ENCODE results near the gene DENND1A.

The DENND1A gene

DNA sequence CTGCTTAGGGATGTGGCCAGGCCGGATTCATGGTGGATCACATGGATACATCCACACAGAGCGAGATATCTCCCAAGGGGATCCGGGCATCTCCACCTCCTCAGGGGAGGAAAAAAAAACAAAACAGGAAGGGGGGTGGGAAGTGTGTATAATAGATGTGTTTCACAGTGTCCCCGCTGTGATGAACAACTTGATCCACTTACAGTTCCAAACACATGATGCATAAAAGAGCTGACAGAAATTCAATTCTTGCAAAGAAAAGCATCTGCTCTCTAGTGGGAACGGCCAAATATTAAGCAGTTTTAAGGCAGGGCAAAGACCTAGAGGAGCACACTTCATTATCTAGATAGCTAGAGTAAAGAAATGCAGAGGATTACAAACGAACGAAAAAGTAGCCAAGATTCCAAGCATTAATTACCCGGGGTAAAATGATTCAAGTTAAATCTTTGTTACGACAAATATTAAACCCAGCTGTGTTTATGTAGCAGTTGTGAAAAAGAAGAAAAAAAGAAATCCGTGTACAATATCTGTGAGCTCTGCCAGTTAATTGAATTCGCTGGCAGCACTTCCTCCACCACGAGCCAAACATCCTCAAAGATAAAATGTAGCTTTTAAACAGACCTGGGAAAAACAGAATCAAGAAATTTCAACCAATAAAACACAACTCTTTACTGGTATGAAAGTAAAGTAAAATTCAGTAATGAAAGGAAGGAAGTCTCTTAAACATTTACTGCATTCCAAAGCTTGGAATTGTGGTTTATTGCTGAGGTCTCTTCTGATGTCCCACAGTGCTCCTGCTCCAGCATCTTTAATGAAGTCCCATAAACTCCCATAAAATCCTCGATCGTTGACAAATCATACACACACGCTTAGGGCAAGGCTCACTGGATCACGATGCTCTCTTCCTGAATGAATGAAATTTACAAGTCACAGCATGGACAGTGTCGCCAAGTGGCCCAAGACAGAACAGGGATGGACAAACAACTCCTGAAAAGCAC, 360.9 kb downstream of the DENND1A start:
- peak; percentile 67 to 74 for DNase-seq (ENCODE audit: low read depth in 2 of 2)

DNA sequence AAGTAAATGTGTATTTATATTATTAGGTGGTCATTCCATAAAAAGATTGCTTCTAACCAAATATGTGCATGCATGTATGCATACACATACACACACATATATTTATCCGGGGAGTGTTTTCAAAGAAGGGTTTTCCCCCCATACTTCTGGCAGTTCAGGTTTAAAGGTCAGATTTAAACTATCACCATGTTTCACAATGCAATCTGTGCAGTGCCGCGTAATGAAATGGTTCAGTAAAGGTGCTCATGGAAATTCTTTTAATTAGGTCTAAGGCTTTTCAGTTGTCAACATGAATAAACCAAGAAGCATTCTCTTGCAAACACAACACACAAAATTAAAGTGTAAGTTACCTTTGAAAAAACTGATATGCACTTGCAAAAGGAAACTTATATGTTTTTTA, 362.9 kb downstream of the DENND1A start:
- DNase-seq (ENCODE audit: low read depth in 2 of 2) = no peak

DNA sequence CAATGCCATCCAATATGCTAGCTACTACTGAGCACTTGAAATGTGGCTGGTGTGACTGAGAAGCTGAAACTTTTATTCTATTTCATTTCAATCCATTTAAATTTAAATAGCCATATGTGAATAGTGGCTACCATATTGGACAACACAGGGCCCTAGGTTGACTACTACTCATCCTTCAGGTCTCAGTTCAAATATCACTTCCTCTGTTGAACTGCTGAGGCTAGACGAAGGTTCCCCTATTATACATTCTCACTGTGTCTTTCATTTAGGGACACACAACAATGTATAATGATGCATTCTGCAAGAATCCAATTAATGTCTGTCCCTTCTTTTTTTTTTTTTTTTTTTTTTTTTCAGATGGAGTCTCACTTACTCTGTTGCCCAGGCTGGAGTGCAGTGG, 365.3 kb downstream of the DENND1A start:
- DNase-seq (ENCODE audit: low read depth in 2 of 2) = no peak

DNA sequence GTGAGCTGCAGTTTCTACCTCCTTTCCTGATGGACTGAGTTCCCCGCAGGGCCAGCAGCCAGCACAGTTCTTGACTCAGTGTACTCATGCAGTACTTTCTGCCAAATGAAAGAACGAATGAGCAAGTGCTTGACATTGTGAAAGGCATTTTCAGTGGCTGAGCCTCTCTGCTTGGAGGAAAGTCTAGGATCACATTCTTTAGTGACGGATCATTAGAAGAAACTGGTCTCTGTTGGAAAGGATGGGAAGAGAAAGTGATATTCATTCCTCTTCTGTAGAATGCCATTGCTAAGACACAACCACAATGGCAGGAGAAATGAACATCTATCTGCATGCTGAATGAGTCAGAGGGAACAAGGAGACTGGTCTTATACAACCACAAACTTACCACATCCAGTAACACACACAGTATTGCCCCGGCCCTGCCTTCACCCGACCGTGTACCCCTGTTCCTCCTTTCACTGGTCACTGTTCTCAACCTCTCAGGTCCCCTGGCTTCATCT, 367.0 kb downstream of the DENND1A start:
- DNase-seq (ENCODE audit: low read depth in 2 of 2) = peak; percentile 83 to 86

DNA sequence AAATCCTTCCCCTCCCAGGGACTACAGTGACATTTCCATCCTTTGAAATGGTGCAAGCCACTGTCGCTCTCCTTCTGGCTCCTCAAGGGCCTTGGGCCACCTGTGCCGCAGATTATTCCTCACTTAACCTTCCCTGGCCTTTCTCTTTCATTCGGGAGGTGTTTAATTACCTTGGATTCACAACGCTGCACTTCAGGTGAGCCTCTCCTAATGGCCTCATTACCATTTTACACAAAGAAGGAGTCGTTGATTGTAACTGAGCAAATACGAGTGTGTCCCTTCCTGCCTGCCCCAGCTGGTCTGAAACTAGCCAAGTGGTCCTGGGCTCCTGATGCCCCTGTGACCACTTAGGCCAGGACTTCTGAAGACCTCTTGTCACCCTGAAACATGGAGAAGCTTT, 368.9 kb downstream of the DENND1A start:
- DNase-seq (ENCODE audit: low read depth in 2 of 2) = no peak

DNA sequence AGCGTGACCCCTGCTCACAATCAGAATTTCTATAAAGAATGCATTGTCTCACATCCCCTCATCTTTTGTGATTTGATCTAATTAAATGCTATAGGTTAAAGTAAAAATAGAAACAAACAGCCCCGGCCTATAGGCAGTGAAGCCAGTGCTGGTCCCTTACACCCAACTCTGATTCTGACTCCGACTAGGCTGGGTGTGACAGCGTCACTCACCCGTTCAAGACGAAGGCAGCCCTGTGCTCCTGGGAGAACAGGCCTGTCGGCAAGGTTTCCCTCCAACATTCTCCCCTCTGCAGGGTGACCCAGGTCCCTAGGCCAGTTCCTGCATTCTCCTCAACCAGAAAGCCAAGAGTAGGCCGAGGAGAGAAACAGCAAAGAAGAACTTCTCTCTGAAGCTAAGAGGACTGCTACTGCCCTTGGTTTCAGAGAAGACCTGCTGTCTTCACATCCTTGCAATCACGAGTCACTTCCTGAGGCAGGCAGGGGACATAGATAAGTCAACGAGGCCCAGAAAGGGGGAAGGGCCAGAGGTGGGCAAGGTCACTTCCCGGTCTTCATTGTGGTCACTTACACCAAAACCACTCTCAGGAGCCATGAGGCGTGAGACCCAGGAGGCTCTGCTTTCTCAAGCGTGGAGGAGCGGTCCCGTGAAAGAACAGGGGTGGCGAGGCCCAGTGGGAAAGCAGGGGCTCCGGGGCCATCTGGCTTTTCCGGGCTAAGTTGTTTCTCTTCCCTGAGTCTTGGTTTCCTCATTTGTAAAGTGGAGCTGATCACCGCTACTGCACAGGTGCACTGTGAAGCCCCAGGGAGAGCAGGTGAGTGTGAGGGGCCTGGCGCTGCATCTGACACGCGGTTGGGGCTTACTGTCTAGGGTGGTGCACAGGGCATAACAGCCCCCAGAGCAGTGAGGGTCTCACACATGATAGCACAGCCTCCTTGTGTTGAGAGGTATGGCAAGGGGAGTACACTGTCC, 373.2 kb downstream of the DENND1A start:
- no peak for DNase-seq (ENCODE audit: low read depth in 2 of 2)

DNA sequence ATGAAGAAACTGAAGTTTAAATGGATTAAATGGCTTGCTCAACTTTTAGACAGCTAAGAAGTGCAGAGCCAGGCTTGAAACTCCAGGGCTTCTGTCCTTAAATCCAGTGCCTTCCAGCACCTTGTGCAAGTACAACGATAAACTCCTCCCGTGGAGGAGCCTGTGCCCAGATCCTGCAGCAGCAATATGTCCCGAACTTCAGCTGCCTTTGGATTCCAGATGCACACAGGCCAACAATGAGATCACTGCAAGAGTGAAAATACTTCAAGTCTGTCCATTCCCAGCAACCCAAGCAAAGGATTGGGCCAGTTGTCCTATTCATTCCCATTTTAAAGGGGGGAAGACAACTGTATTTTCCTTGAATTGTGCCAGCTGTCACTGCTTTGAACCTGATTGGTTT, 374.3 kb downstream of the DENND1A start:
- DNase-seq (ENCODE audit: low read depth in 2 of 2) = no peak

DNA sequence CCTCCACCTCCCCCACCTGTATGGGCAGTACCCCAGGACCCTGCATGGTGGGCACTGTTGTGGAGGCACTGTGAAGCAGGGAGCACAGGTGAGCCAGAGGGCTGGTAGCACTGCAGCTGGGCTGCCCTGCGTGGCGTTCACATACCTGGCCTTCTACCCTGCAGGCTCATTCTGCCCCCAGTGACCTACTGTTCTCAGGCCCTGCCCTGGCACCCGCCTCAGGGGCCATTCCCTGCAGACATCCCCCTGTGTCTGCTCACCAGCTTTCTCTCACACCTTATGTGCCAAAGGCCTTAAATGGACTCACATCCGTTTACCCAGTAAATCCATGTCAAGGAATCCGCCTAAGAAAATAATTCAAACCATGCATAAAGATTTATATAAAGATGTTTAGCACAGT, 377.4 kb downstream of the DENND1A start:
- no peak for DNase-seq (ENCODE audit: low read depth in 2 of 2)

DNA sequence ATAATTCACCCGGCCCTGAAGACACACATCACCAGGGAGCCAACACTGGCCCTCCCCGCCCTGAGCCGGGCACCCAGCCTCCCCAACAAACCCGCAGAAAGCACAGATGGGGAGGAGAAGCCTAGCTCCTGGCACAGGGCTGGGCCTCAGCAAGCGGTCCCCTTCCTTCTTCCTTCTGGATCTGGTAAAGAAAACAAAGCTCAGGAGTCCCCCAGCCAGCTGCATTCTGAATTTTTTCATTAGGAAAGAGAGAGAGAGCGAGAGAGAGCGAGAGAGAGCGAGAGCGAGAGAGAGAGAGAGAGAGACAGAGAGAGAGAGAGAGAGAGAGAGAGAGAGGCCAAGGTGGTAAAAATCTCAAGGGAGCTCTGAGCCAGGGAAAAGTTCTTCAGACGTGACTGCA, 378.2 kb downstream of the DENND1A start:
- DNase-seq (ENCODE audit: low read depth in 2 of 2) = no peak

DNA sequence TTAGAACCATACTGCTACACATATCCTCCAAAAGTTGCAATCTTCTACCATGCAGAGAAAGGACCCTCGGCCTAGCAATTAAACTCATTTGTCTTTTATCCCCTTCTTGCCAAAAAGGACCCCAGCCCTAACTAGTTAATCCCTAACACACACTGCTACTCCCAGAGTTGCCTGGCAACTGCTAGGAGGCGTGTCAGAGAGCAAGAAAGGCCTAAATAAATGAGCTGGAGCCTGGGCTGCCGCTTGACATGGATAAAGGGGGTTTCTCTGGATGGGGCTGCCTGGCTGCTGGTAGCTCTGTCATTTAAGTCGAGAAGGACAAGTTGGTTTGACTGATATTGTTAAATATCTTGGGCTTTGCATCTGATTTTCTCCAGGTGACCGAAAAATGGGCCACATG, 379.1 kb downstream of the DENND1A start:
- no peak for DNase-seq (ENCODE audit: low read depth in 2 of 2)

DNA sequence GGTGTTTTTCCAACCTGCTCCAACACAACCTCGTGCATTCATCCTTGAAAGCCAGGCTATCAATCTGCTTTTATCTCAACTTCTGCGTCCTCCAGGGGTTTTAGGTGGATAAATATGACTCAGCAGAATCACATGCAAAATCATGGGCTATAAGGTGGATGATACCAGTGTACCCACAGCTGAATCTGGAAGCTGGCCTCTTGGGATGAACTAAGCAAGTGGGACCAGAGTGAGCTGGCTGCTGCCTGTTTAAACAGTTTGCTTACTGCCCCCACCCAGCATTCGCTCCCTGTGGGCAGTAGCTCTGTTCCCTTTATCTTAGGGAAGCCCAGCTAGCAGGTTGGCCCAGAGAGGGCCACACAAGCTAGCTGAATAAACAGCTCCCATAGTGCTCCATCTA, 379.9 kb downstream of the DENND1A start:
- no peak for DNase-seq (ENCODE audit: low read depth in 2 of 2)

DNA sequence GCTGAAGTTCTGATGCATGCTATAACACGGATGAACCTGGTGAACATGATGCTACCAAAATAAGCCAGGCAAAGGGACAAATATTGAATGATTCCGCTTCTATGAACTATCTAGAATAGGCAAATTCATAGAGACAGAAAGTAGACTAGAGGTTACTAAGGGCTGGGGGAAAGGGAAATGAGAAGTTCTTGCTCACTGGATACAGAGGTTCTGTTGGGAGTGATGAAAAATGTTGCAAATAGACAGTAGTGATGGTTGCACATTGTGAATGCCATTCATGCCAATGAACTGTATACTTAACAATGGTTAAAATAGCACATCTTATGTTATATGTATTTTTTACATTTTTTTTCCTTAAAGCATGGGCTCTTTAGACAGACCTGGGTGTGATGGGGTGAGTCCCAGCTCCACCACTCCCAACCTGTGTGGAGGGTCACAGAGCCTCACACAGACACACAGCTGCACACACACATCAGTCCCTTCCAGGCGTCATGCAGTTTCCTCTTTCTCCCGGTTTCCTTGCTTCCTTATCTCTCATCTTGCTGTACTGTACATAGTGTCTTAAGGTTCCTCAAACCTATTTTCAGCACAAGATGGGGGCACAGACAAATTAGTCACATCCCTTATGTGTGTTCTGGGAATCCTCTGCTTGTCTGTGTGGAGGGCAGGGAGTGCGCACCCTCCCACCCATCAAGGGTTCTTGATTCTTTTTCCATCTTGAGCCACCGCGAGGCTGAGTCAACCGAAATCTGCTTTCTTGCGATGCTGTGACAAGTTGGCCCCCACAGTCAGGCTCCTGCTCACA, 381.0 kb downstream of the DENND1A start:
- no peak for DNase-seq (ENCODE audit: low read depth in 2 of 2)

DNA sequence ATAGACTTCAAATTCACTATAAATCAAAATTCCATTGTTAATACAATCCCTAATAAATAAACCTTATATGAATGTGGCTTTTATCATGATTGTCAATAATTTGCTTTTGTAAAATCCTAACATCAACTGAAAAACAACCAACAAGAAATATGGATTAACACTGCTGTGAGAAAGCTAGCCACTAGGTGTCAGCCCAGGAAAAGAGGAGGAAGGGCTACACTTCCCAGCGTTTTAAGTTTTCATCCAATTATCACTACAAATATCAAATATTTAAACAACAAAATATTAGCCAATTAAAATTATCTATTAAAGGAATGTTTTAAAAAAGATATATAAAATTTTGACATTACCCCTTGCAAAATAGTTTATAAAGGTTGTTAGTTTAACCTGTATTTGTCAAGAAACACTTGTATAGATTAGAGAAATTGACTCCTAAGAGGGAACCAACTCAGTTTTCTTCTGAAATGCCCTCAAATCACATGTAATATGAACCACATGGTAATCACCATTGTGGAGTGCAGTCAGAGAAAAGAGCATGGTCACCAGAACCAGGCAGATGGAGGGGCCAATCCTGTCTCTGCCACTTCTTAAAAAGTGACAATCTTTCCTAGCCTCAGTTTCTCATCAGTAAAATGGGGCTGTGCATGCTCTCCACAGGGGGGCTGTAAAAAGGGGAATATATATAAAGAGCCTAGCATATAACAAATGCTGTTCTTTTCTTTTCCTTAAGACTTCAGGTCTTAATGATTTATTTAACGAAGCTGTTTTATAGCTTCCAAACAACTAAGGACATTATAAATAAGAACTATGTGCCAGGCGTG, 385.7 kb downstream of the DENND1A start:
- peak; percentile 12 to 19 for DNase-seq (ENCODE audit: low read depth in 2 of 2)

DNA sequence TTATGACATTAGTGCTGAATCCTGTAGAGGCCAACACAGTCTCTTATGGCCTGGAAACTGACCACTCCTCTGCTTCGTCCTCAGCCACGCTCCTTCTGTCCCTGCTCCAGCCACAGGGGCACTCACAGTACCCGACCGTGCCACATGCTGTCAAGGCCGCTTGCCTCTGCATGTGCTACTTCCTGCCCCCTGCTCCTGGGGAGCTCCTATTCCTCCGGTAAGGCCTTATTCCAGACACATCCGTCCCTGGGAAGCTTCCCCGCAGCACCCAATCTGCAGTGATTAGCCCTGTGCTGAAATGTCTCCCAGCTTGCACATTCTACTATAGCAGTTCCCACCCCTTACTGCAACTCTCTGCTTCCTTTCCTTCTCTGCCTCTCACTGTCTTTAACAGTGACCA, 386.4 kb downstream of the DENND1A start:
- DNase-seq (ENCODE audit: low read depth in 2 of 2) = no peak

DNA sequence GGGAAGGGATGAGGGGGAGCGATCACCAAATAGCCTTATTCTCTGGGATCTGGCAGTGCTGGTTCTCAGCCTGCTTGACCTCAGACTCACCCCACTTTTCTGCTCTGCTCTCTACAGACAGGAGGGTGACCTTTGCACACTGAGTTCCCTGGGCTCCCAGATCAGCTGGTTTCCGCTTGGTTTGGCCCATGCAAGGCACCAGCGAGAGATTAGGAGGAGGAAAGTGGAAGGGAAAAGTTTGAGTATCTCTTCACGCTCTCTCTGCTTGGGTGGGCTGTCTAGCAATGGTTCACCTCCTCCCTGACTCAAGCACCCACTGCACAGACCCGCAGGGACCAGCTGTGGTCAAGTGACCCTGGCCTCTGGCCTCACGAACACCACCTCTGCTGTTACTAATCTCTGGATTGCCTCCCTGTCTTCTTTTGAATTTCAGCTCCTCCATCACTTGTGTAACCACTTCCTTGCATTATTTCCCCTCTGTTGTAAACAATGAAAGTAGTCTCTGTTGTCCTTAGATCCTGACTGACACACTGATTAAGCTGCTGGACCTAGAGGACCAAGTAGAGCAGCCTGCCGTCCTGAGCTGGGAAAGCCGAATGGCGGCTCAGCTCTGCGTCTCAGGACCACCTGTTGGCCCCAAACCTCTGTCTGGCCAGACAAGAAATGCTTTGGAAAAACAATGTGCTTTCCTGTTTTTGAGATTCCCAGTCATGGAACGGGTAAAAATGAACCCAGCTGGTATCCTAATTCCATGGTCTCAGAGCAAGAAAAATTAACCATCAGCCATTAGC, 387.3 kb downstream of the DENND1A start:
- DNase-seq (ENCODE audit: low read depth in 2 of 2) = no peak

DNA sequence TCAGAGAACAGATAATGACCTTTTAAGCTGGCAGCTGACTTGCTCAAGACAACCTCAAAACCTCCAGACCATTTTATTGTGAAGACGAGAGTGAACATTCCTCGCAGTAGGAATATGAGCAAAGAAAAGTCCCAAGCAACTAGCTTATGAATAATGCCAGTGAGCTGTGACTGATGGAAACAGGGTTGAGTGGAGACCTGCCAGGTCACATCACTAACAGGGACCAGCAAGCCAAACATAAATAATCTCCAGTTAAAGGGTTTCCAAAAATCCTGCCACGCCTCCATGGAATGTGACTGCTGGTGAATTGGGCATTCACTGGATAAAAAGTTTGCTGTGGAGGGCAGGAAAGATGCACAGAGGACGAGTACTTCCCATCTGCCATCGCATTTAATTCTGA, 388.5 kb downstream of the DENND1A start:
- DNase-seq (ENCODE audit: low read depth in 2 of 2) = no peak

DNA sequence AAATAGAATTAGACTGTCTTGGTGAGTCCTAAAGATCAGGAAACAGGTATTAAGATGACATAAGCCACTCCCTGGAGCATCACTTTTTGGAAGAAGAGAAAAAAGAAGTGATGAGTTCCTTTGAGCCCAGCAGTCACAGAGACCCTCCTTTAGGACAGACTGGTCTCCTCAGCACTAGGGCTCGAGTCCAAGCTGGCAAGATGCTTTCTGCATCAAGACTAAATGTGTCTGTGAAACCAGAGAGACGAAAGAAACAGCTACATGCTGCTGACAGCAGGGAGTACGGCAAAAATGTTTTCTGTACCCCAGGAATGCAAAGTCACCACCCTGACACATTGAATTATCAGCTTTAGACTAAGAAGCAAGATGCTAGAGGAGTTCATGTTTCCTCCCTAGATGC, 389.5 kb downstream of the DENND1A start:
- DNase-seq (ENCODE audit: low read depth in 2 of 2) = no peak

DNA sequence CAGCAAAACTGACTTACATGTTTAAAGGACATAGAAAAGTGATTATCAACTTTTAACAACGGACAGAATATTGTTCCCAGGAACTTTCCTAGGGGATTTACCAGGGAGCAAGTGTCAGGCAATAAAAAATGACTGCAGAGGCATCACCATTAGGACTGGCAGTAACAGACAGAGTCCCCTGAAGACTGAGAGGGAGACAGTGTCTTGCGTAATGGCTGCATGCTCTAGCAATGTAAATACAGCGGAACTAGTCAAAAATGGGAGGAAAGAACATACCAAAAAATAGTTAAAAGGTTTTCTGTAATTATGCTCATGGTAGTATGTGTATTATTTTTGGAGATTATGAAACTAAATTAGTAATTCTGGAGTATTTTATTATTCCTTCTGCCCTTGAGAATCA, 392.1 kb downstream of the DENND1A start:
- DNase-seq (ENCODE audit: low read depth in 2 of 2) = no peak

DNA sequence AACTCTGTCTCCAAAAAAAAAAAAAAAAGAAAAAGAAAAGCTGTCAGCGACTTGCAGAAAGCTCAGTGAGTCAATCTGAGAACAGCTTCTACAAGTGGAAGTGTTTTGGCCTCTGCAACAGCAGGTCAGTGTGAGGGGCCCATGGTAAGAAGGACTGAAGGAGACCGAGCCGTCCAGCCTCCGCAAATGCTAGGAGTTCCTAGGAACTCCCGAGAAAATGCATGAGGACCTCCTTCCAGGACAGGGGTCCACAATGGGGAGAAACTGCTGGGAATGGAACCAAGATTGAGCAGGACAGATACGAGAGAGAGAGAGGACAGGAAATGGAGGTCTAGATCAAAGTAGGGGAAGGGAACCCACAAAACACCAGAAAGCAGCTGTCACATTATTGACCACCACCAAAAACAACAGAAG, 393.5 kb downstream of the DENND1A start:
- DNase-seq (ENCODE audit: low read depth in 2 of 2) = no peak

DNA sequence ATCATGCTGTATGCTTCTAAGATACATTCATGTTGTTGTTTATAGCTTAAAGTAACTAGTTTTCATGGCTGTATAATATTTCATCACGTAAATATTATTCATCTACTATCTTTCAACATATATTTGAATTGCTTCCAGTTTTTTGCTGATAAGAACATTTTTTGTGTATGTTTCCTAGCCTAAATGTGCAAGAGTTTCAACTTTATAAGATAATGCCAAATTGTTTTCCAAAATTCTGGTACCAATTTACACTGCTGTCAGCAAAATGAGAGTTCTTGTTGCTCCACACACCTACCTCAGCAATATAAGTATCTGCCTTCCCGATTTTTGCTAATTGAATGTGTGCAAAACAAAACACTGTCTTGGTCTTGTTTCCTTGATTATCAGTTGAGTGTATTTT, 395.6 kb downstream of the DENND1A start:
- DNase-seq (ENCODE audit: low read depth in 2 of 2) = no peak
